Nephron (organoid): ENCODE data around the gene TADA1.

Experiments used
- H3K27ac Mint-ChIP-seq, 3 experiments: 2 replicates each; pipeline ENCODE4 v1.8.0; 2020; ENCODE audit warnings: mixed read lengths in 3 of 3, mild to moderate bottlenecking in 2 of 3, moderate library complexity in 1 of 3
- H3K27me3 Mint-ChIP-seq: 2 replicates; pipeline ENCODE4 v1.8.0; 2021; ENCODE audit warnings: low read depth, mild to moderate bottlenecking, moderate library complexity, mixed read lengths
- H3K36me3 Mint-ChIP-seq: 2 replicates; pipeline ENCODE4 v1.8.0; 2020; ENCODE audit warnings: low read depth, mixed read lengths
- H3K4me1 Mint-ChIP-seq: 2 replicates; pipeline ENCODE4 v1.8.0; 2020; ENCODE audit warnings: mixed read lengths
- H3K4me3 Mint-ChIP-seq, 3 experiments: 2 replicates each; pipeline ENCODE4 v1.8.0; 2020; ENCODE audit warnings: mild to moderate bottlenecking in 3 of 3, mixed read lengths in 3 of 3, moderate library complexity in 2 of 3
- H3K9me3 Mint-ChIP-seq: 2 replicates; pipeline ENCODE4 v1.8.0; 2020; ENCODE audit warnings: mixed read lengths
- CTCF ChIP-seq, 3 experiments: fragments of 200-600 bp; sonication (generic); IDR thresholded peaks; one replicate each; pipeline ENCODE4 v1.5.0; 2021; ENCODE audit warnings: antibody characterized with exemption in 3 of 3; ENCODE audit not compliant: unreplicated experiment in 3 of 3

Gene TADA1

GRCh38 chr1:166808952-166809351 is 67.1 kb downstream of the TADA1 start:
- Mint-ChIP-seq H3K36me3 (no peaks in the 10 kb centered on the region), H3K27me3 (peaks cover 5% of the 10 kb centered on the region), H3K27ac (no peak overlapping the region), H3K4me1 (no peaks in the 10 kb centered on the region), H3K4me3 (no peak overlapping the region), H3K9me3 (peaks cover 3% of the 10 kb centered on the region)
- TF ChIP-seq CTCF (IDR thresholded peaks at IDR 0.05; ENCODE audit: unreplicated experiment in 3 of 3) = no peak
